Gastroesophageal sphincter (tissue), 3 donors: ENCODE results near the gene HBZ.
"Not testable (repeated sequence)": the region's sequence is repeated elsewhere in the genome, so short reads cannot be mapped to it uniquely, and the experiment has no call there.

Experiments used
- EP300 ChIP-seq: sonication (generic); formaldehyde crosslinking; IDR thresholded peaks from one replicate; pipeline ENCODE4 v1.6.1; 2017; ENCODE audit warnings: antibody characterized with exemption, mild to moderate bottlenecking
- TF ChIP-seq, protein P1 (sequence below), 4 experiments: fragments of 200-600 bp in 2 of 4; fragments of 450-650 bp in 2 of 4; sonication (generic) in 1 of 4; IDR thresholded peaks; one replicate each; pipeline ENCODE4 v1.5.1; 2017 to 2019; ENCODE audit warnings: antibody characterized with exemption in 4 of 4, mild to moderate bottlenecking in 2 of 4, moderate library complexity in 2 of 4

DNA sequence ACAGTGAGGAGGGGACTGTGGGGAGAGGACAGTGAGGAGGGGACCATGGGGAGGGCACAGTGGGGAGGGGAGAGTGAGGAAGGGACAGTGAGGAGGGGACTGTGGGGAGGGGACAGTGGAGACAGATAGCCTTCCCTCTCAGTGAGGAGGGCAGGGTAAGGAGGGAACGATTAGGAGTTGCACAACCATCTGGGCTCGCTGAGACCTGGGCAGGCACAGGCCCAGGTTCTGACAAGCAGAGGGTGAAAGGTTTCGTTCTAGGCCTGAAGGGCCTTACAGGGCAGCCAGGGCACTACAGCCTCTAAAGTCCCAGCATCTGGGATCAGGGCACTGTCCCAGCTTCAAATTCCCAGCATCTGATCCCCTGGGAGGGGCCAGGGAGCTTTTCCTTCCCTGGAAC lies 11.3 kb downstream of the HBZ start:
- TF ChIP-seq, protein P1, sequence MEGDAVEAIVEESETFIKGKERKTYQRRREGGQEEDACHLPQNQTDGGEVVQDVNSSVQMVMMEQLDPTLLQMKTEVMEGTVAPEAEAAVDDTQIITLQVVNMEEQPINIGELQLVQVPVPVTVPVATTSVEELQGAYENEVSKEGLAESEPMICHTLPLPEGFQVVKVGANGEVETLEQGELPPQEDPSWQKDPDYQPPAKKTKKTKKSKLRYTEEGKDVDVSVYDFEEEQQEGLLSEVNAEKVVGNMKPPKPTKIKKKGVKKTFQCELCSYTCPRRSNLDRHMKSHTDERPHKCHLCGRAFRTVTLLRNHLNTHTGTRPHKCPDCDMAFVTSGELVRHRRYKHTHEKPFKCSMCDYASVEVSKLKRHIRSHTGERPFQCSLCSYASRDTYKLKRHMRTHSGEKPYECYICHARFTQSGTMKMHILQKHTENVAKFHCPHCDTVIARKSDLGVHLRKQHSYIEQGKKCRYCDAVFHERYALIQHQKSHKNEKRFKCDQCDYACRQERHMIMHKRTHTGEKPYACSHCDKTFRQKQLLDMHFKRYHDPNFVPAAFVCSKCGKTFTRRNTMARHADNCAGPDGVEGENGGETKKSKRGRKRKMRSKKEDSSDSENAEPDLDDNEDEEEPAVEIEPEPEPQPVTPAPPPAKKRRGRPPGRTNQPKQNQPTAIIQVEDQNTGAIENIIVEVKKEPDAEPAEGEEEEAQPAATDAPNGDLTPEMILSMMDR (IDR thresholded peaks at IDR 0.05): not testable (repeated sequence)
- not testable (repeated sequence) for TF ChIP-seq EP300
